GM12878 (cell line): ENCODE results near the gene PEX26.

Experiments
- DPF2 ChIP-seq: fragments of 450-650 bp; IDR thresholded peaks from 2 replicates; pipeline ENCODE4 v1.6.1; 2017; ENCODE audit warnings: mild to moderate bottlenecking
- ESRRA ChIP-seq: IDR thresholded peaks from 2 replicates; pipeline ENCODE4 v1.6.1; 2012; ENCODE audit warnings: mild to moderate bottlenecking, low read length, improper control_type of control experiment
- EZH2 ChIP-seq: IDR thresholded peaks from 2 replicates; pipeline ENCODE4 v1.6.1; 2012; ENCODE audit warnings: low read depth, mild to moderate bottlenecking, control low read depth, inconsistent platforms, low read length, borderline replicate concordance; ENCODE audit not compliant: control insufficient read depth
- POLR2A ChIP-seq: IDR thresholded peaks from 2 replicates; pipeline ENCODE4 v1.6.1; 2011; ENCODE audit warnings: low read depth, mild to moderate bottlenecking, low read length
- POLR2AphosphoS2 ChIP-seq: IDR thresholded peaks from 2 replicates; pipeline ENCODE4 v1.6.1; 2011; ENCODE audit warnings: low read depth, mild to moderate bottlenecking, low read length, improper control_type of control experiment, moderate library complexity
- RAD21 ChIP-seq: IDR thresholded peaks from 2 replicates; pipeline ENCODE4 v1.6.1; 2011; ENCODE audit warnings: mild to moderate bottlenecking, low read depth, low read length, moderate library complexity; ENCODE audit not compliant: insufficient read depth
- SP1 ChIP-seq: IDR thresholded peaks from one replicate; pipeline ENCODE4 v1.6.1; 2011; ENCODE audit warnings: low read depth, low read length
- TARDBP ChIP-seq: IDR thresholded peaks from 2 replicates; pipeline ENCODE4 v1.6.1; 2016; ENCODE audit warnings: borderline replicate concordance
- ZNF274 ChIP-seq: IDR thresholded peaks from one replicate; pipeline ENCODE4 v1.8.0; 2011; ENCODE audit not compliant: insufficient read length, insufficient read depth
- ZSCAN29 ChIP-seq: fragments of 450-650 bp; IDR thresholded peaks from 2 replicates; pipeline ENCODE4 v1.6.1; 2017; ENCODE audit warnings: mild to moderate bottlenecking, moderate library complexity
- TF ChIP-seq, protein P1 (sequence below), 3 experiments: IDR thresholded peaks in 2 of 3; conservative IDR thresholded peaks in 1 of 3; 2 replicates each; pipeline ENCODE4 v1.5.1; 2011; ENCODE audit warnings: low read depth in 3 of 3, low read length in 3 of 3, mild to moderate bottlenecking in 3 of 3, control low read depth in 2 of 3, moderate library complexity in 2 of 3, inconsistent platforms in 1 of 3, mixed read lengths in 1 of 3; ENCODE audit not compliant: control insufficient read depth in 2 of 3, insufficient read depth in 1 of 3; ENCODE audit errors: extremely low read depth in 1 of 3
- TF ChIP-seq, protein P2 (sequence below): fragments of 450-650 bp; formaldehyde crosslinking; IDR thresholded peaks from 2 replicates; pipeline ENCODE4 v1.5.0; 2022; ENCODE audit warnings: mild to moderate bottlenecking, missing genetic modification characterization
- TF ChIP-seq, protein P3 (sequence below): fragments of 450-650 bp; IDR thresholded peaks from 2 replicates; pipeline ENCODE4 v1.6.1; 2017; ENCODE audit warnings: mild to moderate bottlenecking

DNA sequence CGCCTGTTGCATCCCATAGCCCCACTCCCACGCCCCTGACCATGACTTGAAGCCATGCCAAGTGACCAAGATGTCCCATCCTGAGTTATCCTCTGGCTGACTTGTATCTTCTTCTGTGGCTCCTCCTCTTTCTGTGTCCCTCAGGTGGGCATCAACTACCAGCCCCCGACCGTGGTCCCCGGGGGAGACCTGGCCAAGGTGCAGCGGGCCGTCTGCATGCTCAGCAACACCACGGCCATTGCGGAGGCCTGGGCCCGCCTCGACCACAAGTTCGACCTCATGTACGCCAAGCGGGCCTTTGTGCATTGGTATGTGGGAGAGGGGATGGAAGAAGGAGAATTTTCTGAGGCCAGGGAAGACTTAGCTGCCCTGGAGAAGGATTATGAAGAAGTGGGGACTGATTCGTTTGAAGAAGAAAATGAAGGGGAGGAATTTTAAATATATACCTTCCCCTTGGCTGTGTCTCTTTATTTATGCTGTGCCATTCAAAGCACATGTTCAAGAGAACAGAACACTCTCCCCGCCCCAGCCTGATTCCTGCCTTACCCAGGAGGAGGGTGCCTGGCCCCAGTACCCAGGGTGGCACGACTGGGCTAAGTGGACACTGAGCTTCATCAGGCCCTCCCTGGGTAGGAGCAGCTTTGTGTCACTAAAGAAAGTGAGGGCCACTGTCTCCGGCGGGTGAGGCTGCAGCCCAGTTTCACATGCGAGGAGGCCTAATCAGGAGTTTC, 53.1 kb downstream of the PEX26 start:
- TF ChIP-seq, protein P1, sequence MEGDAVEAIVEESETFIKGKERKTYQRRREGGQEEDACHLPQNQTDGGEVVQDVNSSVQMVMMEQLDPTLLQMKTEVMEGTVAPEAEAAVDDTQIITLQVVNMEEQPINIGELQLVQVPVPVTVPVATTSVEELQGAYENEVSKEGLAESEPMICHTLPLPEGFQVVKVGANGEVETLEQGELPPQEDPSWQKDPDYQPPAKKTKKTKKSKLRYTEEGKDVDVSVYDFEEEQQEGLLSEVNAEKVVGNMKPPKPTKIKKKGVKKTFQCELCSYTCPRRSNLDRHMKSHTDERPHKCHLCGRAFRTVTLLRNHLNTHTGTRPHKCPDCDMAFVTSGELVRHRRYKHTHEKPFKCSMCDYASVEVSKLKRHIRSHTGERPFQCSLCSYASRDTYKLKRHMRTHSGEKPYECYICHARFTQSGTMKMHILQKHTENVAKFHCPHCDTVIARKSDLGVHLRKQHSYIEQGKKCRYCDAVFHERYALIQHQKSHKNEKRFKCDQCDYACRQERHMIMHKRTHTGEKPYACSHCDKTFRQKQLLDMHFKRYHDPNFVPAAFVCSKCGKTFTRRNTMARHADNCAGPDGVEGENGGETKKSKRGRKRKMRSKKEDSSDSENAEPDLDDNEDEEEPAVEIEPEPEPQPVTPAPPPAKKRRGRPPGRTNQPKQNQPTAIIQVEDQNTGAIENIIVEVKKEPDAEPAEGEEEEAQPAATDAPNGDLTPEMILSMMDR (IDR thresholded peaks at IDR 0.05 in 2 of 3, conservative IDR thresholded peaks at IDR 0.05 in 1 of 3; ENCODE audit: control insufficient read depth in 2 of 3, extremely low read depth in 1 of 3, insufficient read depth in 1 of 3, low read depth in 3 of 3, low read length in 3 of 3), result no peak
- TF ChIP-seq SP1, result no peak
- no peak for TF ChIP-seq TARDBP
- no peak for TF ChIP-seq POLR2AphosphoS2
- TF ChIP-seq, protein P2, sequence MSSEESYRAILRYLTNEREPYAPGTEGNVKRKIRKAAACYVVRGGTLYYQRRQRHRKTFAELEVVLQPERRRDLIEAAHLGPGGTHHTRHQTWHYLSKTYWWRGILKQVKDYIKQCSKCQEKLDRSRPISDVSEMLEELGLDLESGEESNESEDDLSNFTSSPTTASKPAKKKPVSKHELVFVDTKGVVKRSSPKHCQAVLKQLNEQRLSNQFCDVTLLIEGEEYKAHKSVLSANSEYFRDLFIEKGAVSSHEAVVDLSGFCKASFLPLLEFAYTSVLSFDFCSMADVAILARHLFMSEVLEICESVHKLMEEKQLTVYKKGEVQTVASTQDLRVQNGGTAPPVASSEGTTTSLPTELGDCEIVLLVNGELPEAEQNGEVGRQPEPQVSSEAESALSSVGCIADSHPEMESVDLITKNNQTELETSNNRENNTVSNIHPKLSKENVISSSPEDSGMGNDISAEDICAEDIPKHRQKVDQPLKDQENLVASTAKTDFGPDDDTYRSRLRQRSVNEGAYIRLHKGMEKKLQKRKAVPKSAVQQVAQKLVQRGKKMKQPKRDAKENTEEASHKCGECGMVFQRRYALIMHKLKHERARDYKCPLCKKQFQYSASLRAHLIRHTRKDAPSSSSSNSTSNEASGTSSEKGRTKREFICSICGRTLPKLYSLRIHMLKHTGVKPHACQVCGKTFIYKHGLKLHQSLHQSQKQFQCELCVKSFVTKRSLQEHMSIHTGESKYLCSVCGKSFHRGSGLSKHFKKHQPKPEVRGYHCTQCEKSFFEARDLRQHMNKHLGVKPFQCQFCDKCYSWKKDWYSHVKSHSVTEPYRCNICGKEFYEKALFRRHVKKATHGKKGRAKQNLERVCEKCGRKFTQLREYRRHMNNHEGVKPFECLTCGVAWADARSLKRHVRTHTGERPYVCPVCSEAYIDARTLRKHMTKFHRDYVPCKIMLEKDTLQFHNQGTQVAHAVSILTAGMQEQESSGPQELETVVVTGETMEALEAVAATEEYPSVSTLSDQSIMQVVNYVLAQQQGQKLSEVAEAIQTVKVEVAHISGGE (CRISPR knock-in tag), result no peak
- no peak for TF ChIP-seq DPF2
- no peak for TF ChIP-seq ZSCAN29
- TF ChIP-seq, protein P3, sequence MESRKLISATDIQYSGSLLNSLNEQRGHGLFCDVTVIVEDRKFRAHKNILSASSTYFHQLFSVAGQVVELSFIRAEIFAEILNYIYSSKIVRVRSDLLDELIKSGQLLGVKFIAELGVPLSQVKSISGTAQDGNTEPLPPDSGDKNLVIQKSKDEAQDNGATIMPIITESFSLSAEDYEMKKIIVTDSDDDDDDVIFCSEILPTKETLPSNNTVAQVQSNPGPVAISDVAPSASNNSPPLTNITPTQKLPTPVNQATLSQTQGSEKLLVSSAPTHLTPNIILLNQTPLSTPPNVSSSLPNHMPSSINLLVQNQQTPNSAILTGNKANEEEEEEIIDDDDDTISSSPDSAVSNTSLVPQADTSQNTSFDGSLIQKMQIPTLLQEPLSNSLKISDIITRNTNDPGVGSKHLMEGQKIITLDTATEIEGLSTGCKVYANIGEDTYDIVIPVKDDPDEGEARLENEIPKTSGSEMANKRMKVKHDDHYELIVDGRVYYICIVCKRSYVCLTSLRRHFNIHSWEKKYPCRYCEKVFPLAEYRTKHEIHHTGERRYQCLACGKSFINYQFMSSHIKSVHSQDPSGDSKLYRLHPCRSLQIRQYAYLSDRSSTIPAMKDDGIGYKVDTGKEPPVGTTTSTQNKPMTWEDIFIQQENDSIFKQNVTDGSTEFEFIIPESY, result no peak
- no peak for TF ChIP-seq EZH2
- no peak for TF ChIP-seq ZNF274
- no peak for TF ChIP-seq ESRRA
- TF ChIP-seq RAD21, result no peak
- no peak for TF ChIP-seq POLR2A
